Medulla oblongata (tissue), 1 donor: ENCODE measurements around the gene ARIH1.
A peak's percentile ranks its signal among the peaks of the same experiment; 100 is the strongest.

Experiments used
- DNase-seq: peaks from one replicate; pipeline ENCODE4 v3.0.0-alpha.2; 2015; ENCODE audit errors: extremely low spot score

The ARIH1 gene

GRCh38 chr15:72536506-72536905 is 62.4 kb downstream of the ARIH1 start:
- DNase-seq = no peak

DNA sequence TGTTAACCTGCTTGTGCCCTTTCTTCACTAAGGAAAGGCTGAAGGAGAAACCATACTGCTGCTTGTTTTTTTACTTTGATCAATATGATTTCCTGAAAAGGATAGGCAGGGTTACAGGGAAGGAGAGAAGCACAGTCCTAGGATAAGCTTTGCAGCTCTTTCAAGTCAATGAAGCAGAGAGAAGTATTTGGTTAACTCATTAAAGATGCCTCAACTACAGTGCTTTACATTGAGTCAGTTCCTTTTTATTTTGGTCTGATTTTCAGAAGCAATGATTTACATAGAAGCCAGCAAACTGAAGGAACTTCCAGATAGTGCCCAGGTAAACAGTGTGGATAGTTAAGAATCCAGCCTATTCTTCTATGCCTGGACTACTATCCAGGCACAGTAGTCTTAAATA is 64.8 kb downstream of the ARIH1 start:
- no peak for DNase-seq

DNA sequence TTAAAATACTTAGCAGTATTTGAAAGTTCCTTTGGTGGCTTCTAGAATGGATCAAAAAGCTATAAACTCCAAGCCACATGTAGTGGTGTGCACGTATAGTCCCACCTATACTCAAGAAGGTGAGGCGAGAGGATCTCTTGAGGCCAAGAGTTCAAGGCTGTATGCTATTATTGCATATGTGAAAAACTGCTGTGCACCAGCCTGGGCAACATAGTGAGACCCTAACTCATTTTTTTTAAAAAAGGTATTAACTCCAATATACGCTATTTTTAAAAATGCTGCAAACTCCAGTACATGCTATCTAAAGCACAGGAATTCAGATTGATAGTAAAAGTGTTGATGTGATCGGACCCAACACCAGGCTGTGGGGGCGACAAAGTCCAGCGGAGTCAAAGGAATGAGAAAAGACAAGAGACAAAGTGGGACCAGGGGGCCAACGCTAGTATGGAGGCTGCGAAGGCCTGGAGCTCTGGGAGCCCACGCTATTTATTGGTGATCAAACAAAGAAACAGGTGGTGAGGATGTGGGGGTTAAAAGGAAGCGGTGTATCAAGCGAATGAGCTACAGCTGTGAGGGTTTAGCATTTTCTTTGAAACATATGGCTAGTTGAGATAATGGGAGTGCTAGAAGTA is 66.6 kb downstream of the ARIH1 start:
- no peak for DNase-seq

GRCh38 chr15:72541674-72542073 is 67.5 kb downstream of the ARIH1 start:
- DNase-seq = no peak

DNA sequence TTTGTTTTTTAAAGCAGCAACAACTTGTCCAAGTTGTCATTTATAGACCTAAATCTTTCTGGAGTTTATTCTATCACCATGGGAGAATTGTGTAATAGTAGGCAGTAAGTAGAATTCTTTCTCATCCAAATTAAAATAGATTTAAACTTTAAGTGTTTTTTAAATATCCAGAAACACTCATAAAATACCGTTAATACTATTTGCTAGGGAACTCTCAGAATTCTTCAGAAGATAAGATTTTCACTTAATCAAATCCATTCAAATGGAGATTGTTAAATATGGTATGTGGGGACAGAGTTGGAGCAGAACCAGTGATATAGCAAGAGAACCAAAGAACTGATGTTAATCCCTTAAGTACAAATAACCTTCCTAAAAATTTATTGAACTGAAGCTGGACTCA is 71.0 kb downstream of the ARIH1 start:
- DNase-seq = no peak

DNA sequence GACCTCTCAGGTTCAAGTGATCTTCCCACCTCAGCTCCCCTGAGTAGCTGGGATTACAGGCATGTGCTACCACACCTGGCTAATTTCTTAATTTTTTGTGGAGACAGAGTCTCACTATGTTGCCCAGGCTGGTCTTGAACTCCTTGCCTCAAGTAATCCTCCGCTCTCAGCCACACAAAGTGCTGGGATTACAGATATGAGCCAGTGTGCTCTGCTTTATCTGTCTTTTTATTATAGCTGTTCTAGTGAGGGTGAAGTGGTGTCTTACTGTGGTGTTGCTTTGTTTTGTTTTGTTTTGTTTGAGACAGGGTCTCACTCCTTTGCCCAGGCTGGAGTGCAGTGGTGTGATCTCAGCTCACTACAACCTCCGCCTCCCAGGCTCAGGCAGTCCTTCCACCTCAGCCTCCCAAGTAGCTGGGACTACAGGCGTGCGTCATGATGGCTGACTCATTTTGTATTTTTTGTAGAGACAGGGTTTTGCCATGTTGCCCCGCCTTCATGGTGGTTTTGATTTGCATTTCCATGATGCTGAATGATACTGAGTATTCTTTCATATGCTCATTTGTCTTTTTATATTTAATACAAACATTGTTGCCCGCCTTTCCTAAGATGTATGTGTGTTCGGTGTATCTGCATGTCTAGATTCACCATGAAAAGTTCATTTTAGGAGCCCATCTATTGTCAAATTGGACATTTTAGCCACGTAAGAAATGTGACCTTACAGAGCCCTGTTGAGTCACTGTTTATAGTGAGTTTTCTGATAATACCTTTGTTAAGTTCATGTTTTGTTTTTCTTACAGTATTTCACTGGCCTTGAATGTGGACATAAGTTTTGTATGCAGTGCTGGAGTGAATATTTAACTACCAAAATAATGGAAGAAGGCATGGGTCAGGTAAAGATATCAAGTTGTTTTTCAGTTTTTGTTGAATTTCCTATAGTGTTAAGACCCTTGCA is 80.6 kb downstream of the ARIH1 start:
- DNase-seq = no peak

DNA sequence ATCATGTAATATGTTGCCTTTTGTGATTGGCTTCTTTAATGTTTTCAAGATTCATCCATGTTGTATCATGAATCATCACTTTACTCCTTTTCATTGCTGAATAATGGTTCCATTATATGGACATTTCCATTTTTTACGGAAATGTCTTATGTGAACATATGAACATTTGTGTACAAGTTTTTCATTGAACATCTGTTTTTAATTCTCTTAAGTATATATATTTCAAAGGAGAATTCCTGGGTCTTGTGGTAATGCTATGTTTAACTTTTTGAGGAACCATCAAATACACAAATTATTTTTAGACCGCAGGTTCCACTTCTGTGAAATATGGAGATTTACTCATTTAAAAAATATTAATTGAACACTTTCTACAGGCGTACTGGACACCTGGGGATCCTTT is 85.7 kb downstream of the ARIH1 start:
- no peak for DNase-seq

GRCh38 chr15:72560458-72560857 is 86.3 kb downstream of the ARIH1 start:
- no peak for DNase-seq

GRCh38 chr15:72562386-72562785 is 88.3 kb downstream of the ARIH1 start:
- DNase-seq = no peak

DNA sequence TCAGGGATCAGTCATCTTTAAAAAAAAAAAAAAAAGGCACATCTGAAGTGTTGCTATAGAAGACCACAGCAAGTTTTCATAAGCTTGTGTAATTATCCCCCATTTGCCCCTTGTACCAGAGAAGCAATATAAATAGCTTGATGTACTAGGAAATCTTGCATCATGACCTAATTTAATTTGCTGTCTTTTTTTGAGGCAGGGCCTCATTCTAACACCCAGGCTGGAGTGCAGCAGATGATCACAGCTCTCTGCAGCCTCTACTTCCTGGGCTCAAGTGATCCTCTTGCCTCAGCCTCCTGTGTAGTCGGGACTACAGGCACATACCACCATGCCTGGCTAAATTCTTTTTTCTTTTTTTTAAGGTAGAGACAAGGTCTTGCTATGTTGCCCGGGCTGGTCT is 88.7 kb downstream of the ARIH1 start:
- DNase-seq = no peak

GRCh38 chr15:72564091-72564490 is 90.0 kb downstream of the ARIH1 start:
- DNase-seq = no peak

GRCh38 chr15:72566973-72567372 is 92.8 kb downstream of the ARIH1 start:
- DNase-seq = no peak

GRCh38 chr15:72570059-72570458 is 95.9 kb downstream of the ARIH1 start:
- no peak for DNase-seq

GRCh38 chr15:72579814-72580213 is 105.7 kb downstream of the ARIH1 start:
- no peak for DNase-seq

- DNase-seq = no peak
Observed at GRCh38 chr15:72584006-72584405, 109.9 kb downstream of the ARIH1 start.

GRCh38 chr15:72585025-72585424 is 110.9 kb downstream of the ARIH1 start:
- DNase-seq = no peak

DNA sequence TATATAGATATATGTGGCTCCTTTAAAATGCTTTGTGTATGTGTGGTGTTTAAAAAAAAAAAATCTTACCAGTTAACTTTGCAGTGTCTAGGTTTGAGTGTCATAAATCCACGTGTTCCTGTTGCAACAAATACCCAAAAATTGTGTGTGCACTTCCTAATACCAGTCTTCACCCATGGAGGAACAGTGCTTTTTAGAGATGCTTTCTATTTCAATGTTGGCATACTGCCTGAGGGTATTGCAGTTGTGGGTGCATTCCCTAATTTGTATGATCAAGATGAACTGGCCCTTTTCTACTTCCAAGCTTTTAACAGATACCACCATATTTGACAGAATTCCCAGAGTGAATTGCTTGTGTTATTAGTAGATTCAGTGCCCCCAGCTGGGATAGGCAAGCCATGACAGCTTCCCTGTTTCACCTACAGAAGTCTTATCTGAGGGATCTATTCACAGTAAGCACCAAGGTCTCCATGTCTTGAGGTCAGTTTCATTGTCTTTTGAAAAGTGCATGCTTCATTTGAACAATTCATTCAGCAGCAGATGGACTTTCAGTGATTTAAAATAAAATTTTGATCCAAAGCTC is 111.4 kb downstream of the ARIH1 start:
- DNase-seq = peak; percentile 48

GRCh38 chr15:72588096-72588495 is 114.0 kb downstream of the ARIH1 start:
- no peak for DNase-seq

- DNase-seq = no peak
Observed at GRCh38 chr15:72590427-72590826, 116.3 kb downstream of the ARIH1 start.

DNA sequence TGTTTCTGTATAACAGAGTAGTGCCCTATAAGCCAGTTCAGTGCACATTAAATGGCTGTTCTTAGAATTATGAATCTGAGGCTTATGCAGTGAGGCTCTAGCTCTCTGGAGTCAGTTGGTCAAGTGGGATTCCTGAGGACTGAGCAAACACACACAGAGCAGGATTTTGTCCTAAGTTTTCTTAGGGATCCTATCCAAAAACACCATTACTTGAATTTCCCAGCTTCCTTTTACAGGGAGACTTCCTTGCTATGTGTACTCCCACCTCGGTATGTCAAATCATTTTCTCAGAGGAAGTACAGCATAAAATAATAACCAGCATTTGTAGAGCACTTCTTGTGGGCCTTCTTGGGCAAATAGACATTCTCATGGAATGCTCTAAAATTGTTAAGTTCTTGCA is 117.2 kb downstream of the ARIH1 start:
- no peak for DNase-seq

DNA sequence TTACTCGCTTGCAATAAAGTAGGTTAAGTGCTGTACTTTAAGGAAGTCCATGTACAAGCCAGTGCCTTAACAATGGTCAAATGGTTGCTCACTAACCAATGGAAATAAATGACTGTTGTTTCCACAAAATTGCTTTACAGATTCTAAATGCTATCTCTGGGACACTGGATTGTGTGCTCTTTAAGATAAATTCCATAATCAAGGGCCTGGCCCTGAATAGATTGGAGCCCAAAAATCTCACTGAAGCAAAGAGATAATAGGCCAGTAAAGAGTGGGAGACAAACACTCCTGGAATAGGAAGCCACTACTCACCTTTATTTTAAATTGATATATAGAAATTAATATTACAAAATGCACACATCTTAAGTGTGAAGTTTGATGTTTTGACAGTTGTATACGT is 118.0 kb downstream of the ARIH1 start:
- DNase-seq = no peak

- DNase-seq = no peak
Observed at GRCh38 chr15:72592676-72593075, 118.5 kb downstream of the ARIH1 start.

DNA sequence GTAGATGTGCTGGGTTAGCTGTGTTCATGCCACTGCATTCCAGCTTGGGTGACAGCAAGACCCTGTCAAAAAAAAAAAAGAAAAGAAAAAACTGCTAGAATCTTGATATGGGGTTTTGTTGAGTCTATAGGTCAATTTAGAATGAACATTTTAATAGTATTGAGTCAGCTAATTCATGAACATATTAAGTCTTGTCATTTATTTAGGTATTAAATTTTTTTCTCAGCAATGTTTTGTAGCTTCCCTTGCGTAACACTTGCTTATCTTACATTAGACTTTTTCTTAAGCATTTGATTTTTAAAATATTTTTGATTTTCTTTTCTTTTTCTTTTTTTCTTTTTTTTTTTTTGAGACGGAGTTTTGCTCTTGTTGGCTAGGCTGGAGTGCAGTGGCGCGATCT is 119.7 kb downstream of the ARIH1 start:
- no peak for DNase-seq
